ENCODE measurements around the gene IRF5.
"Not testable (repeated sequence)": the region's sequence is repeated elsewhere in the genome, so short reads cannot be mapped to it uniquely, and the experiment has no call there.

Gene IRF5

DNA sequence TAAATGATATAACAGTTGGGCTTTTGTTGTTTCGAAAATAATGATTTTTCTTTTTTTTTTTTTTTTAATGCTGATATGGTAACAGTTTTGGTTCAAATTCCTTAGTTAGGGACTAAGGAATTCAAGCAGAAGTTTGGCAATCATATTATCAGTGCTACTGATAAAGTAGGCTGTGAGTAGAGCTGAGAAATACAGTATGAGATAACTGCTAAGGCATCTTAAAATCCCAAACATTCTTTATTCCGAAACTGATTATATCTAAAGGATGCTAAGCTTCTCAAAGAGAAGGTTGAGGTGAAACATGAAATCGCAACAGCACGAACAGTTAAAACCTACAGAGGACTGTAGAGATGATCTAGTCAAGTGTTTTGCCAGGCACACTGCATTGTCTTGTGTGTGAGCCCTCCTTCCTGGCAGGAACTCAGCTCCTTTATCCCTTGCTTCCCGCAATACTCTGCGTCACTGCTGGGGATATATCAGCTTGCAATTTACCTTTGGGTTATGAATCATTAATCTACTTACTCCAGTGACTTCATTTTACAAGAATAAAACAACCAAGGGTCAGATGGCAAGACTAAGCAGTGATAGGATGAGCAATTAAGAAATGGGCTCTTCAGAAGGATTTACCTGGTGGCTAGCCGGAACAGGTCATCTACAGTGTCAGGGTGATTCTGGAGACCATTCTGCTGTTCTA lies 36.7 kb downstream of the IRF5 start:
- no peak for DNase-seq

DNA sequence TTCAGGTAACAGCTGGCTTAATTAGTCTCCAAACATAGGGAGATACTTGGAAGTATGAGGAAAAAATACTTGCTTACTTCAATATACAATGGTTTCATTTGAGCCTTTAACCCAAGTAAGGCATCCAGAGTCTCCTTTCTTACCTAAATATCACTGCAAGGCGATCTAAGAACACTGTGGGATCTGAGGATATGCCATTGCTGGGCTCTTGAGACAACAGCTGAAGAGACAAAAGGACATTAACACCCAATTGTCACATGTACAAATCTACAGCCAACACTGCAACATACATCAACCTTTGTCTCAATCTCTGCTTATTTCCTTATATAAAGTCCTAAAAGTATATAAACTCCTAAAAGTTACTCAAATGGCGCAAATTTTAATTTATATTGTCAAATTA lies 44.4 kb downstream of the IRF5 start:
- DNase-seq = no peak

DNA sequence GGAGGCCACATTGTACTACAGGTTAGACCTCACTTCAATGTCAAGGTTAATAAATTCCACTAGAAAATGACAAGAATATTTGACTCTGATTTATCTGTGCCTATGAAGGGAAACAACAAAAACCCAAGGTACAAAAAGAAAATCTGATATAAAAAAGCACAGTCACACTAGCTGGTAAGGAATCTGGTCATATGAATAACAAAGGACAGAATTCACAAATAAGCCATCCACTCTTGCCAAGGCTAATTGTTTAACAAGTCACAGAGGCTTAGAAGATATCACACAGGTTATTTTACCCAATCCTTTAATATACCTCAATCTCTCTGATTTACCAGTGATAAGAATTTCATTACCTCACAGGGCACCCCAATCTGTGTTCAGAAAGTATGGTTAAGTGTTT lies 47.9 kb downstream of the IRF5 start:
- no peak for DNase-seq

DNA sequence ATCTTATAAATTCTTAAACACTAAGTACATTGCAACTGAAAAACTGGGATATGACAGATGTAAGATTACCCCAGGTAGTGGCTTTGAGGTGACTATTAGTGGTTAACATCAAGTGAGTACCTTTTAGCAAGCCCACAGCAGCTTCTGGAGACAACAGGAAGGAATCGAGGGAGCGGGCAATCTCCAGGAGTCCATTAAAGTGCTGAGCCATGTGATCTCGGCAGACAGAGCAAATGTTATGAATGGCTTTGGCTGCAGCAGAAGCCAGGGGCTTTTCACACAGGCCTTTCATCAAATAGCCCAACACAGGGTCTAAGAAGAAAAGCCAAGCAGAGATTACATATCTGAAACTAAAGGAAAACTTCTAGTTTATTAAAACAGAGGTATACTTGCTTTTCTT lies 48.9 kb downstream of the IRF5 start:
- no peak for DNase-seq

- DNase-seq = no peak
These were observed 50.6 kb downstream of the IRF5 start for GRCh38 chr7:128988372-128988771.

DNA sequence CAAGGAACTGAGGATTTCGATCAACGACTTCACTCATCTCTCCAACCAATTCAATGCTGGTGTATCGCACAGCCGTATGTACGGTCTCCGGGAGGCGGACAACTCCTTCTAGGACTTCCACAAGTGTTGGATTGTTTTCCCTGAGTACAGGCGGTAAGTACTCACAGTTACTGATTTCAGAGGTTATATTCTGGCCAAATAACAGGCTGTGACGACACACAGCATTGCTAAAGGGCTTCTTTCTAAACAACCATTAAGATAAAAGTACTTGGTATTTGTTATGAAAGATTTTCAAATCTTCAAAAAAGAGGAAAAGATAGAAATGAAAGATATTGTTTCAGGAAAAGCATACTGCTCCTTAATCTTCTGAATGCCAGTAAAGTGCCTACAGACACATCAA lies 52.2 kb downstream of the IRF5 start:
- no peak for DNase-seq

DNA sequence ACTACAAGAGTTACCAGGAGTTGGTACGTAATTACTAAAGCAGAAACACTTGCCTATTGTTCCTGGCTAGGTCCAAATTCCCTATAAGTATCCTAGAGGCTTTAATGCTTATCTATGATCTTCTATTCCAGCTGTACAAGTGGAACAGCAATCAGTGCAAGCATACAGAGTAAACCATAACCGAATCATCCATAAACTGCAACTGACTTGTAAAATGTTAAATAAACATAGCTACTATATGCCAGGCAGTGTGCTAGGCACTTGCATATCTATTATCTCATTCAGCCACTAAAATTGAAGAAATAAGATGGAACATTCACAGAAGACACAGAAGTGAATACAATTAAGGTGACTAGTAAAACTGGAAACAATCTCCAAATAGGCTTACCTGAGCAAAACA lies 55.7 kb downstream of the IRF5 start:
- DNase-seq = no peak

GRCh38 chr7:128994560-128994959 lies 56.8 kb downstream of the IRF5 start:
- DNase-seq = not testable (repeated sequence)

DNA sequence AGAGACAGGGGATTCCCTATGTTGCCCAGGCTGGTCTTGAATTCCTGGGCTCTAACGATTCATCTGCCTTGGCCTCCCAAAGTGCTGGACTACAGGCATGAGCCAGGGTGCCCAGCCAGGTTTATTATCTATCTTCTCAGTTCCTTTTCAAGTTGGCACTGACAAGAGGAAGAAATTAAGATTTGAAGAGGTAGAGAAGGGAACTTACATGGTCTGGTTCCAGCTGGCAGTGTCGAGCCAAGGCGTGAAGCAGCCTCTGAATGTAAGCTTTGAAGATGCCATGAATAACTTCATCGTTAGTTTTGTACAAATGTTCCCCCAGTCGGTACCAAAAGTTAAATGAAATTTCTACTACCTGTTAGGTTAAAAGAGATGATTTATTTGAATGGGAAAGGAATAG lies 59.5 kb downstream of the IRF5 start:
- DNase-seq = no peak
